Neural progenitor cell (in vitro differentiated cells): Measurements from ENCODE around the gene ARSD.

Experiments used
- CTCF ChIP-seq: fragments of 200-600 bp; sonication (generic); IDR thresholded peaks from 2 replicates; pipeline ENCODE4 v1.5.1; 2017; ENCODE audit warnings: antibody characterized with exemption, mild to moderate bottlenecking
- EZH2phosphoT487 ChIP-seq: fragments of 200-600 bp; sonication (generic); IDR thresholded peaks from 2 replicates; pipeline ENCODE4 v1.6.1; 2017; ENCODE audit warnings: antibody characterized with exemption

GRCh38 chrX:2965965-2966364 lies 36.8 kb upstream of the ARSD start:
- TF ChIP-seq CTCF (no peak), EZH2phosphoT487 (no peak)
